ENCODE results near the gene TMTC1.

TMTC1 gene

DNA sequence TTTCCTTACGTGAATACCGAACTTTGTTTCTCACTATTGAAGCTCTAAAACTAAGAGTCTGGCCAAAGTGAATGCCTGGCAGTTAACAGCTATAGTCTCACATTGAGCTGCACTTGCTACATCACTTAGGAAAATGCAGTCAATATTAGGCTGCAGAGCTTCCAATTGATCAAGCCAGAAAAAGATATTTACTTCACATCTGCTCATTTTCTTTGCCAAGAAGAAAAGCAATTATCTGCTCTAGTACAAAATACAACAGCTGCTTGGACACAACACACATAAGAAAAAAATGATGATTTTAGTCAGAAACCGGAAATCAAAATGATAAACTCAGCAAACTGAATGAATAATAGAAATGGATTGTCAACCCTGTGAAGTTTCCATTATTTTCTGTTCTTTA, 45.4 kb downstream of the TMTC1 start:
- no peak for DNase-seq

GRCh38 chr12:29737644-29738043, 46.1 kb downstream of the TMTC1 start:
- DNase-seq: no peak

DNA sequence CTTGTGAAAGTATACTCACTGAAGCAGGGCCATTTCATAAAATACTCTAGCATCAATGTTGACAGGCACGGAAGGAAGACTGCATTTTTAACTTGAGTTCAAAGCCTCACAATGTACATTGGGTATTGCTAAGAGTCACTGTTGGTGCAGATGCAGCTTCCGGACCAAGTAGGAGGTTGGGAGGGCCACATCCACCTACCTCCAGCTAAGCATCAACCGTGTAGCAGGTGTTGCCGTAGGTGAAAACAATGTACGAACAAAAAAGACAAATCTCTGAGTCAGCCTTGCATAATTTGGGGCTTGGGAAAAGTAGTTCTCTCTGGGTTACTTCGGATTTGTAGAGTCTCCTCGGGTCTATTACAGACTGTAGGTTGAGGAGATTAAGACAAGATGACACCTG, 48.1 kb downstream of the TMTC1 start:
- DNase-seq: no peak

DNA sequence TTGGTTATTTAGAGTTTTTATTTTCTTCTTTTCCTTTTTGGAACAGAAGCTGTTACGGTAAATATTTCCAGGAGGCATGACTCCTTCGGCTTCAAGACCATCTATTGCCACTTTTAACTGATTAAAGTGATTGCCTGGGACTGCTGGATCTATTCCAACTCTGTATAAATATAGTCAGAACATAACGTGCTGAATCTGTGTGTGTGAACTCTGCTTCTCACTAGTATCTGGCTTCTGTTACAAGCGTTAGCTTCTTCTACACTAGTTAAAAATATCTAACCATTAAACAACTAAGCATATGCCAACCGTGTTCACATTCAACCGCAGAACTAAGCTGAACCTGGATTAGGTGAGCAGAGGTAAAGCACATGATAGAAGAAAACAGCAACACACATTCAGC, 49.0 kb downstream of the TMTC1 start:
- DNase-seq: no peak

DNA sequence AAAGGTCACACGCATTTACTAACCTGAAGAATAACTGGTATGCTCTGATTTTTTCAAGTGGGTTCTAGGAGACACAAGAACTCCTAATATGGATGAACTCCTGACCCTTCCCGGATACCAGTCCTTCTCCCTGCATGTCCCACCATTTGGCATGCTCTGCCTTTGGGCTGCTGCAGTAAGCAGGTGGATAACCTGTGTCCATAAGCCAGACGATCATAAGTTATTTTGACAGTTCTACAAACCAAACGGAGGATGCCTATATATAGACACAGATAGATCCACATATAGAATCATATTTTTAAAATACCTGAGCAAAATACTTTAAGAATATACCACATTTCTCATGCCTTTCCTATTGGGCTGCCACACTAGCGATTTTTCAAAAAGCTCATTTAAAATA, 49.4 kb downstream of the TMTC1 start:
- DNase-seq: no peak

GRCh38 chr12:29733501-29733900, 50.2 kb downstream of the TMTC1 start:
- no peak for DNase-seq

GRCh38 chr12:29733060-29733459, 50.7 kb downstream of the TMTC1 start:
- DNase-seq: no peak

DNA sequence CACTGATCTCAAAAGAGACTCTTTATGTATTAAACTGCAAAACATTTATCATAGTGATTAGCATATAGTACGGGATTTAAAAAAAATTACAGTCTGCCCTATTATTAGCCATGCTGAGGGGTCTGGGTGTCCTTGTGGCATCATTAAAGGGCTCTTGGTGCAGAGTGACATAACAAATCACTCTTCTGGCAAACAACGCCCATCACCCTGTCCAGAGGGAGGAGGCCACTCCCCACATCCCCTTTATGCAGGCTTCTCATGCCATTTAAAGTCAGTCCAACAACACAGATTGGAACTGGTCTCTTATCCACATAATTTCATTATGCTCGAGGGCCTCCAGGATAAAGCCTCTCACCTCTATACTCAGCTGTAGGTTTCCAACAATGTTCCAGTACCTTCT, 51.1 kb downstream of the TMTC1 start:
- no peak for DNase-seq

- no peak for DNase-seq
Observed at GRCh38 chr12:29732191-29732590, 51.6 kb downstream of the TMTC1 start.

- no peak for DNase-seq
Observed at GRCh38 chr12:29731591-29731990, 52.2 kb downstream of the TMTC1 start.

GRCh38 chr12:29730481-29730880, 53.3 kb downstream of the TMTC1 start:
- no peak for DNase-seq

DNA sequence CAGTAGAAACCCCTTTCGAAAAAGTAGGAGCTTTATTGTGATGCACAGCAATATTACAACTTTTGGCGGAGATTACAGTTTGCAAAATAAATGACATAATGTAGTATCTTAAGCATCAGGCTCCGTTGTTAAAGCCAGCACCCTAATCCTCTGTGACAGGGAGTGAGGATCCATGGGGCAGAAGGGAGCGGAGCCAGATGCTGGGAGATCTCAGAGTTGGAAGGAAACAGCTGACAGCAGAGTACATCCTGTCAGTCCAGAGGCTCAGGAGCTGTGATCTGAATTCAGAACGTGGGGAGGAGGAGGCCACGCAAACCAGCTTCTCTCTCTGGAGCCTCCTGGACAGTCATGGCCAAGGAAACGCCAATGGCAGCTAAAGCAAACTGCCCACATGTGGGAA, 55.7 kb downstream of the TMTC1 start:
- no peak for DNase-seq

DNA sequence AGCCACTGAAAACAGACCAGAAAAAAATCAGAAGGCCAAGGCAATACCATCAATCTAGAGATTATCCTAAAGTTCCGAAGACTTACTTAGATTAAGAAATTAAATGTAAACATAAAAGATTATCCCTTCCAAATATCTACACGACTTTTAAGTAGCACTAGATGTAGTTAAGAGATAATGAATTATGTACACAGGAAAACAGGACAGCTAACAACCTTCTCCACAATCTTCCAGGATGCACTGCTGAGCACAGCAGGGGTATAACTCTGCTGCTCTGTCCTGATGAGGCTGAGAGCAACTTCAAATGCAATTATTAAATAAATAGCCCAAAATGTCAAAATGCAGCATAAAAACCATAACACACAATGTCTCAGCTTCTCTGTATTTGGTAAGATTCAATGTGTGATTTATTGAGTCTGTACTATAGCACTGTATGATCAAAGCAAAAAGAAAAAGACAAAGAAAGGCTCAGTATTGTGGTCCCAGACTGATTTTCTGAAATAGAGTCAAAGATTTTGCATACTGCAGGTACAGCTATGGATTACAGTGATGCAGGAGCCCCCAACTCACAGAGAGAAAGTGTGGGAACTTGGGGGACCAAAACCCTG, 56.9 kb downstream of the TMTC1 start:
- DNase-seq: no peak

GRCh38 chr12:29726321-29726692, 57.4 kb downstream of the TMTC1 start:
- no peak for DNase-seq

DNA sequence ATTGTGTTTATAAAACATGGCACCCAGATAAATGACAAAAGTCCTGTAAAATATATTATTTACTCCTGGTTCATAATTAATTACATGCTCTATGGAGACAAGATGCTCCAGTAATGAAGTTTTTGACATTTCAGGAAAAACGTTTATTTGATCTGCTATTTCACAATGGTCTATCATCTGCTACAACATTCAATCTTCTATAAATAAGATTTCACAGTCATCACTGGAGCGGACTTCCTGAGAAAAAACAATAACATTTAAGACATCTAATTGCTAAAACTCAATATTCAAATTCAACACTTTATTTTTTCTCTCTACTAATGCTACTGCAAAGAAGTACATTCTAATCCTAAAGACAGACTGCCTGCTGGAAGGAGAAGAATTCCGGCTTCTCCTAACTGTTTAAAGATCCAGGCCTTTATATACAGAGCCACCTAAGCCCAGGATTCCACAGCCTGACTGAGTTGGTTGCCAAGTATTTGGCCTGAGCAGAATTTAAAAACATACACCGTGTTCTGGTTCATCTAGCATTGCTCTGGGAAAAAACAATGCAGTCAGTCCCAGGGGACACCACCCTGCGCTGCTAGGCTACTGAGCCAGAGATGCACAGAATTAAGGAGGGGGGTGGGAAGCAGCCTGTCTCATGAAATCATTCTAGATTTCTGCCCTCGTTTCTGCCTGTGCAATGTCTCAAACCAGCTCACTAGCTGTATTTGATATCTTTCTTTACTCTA, 58.0 kb downstream of the TMTC1 start:
- DNase-seq: no peak

- DNase-seq: no peak
Observed at GRCh38 chr12:29722164-29722563, 61.6 kb downstream of the TMTC1 start.

DNA sequence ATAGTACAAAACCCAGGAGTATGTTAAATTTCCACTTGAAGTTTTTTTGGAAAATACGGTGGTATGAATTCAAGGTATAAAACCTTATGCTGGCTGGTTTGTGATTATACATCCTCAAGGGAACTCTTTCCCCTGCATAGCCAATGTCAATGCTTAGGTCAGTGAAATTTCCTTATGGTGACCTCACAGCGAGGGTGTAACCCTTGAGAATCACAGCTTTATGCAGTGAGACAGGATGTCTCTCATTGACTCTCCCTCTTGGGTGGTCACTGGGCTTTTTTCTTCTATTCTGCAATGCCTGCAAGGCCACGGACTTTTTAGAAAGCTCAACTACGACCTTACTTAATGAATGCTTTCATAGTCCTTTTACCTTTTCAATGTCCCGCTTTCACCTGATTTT, 64.4 kb downstream of the TMTC1 start:
- no peak for DNase-seq

DNA sequence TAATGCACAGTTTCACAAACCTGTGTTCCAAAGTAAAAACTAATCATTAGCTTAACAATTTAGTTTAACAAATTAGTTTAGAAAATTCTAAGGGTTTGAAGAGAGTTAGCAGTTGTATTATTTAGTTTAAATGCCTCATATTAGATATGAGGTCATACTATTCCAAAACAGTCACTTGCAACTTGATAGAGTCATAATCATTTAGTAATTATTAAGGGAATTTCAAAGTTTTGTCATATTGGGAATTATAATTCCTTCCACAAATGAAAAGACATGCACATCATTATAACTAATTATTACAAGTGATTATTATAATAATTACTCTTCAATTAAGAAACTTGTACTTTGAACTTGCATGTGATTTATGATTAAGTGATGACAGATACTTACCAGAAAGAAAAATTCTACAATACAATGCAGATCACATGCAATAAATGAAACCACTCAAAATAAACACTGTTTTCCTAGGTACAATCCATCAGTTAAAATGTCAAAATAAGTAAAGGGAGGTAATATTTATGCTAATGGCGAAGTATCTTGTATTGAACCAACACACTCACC, 66.1 kb downstream of the TMTC1 start:
- no peak for DNase-seq

- DNase-seq: no peak
Observed at GRCh38 chr12:29714966-29715365, 68.8 kb downstream of the TMTC1 start.

GRCh38 chr12:29713729-29714128, 70.0 kb downstream of the TMTC1 start:
- no peak for DNase-seq

- DNase-seq: no peak
Observed at GRCh38 chr12:29711381-29711780, 72.4 kb downstream of the TMTC1 start.

GRCh38 chr12:29710104-29710503, 73.6 kb downstream of the TMTC1 start:
- peak; percentile 74 for DNase-seq

DNA sequence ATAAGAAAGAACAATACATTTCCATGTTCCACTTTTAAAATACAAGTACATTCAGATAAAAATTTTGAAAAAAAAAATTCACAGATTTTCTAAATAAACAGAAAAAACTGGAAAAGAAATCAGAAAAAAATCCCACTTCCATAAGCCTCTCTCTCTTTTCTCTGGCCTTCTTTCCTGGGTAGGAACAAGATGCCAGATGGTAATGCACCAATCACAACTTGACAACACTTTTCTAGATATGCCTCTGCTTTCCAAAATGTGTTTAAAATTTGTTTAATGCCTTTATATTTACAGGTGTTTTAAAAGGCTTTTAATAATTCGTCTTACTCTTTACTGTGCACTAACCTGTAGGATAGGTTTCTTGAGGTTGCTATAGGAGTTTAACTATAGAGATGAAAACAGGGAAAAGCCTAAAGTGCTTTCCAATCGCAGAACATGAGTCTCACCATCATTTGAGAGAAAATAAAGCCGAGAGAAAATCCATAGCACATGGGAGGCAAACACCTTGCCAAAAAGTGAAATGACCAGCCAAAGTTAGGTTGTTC, 74.2 kb downstream of the TMTC1 start:
- DNase-seq: no peak

DNA sequence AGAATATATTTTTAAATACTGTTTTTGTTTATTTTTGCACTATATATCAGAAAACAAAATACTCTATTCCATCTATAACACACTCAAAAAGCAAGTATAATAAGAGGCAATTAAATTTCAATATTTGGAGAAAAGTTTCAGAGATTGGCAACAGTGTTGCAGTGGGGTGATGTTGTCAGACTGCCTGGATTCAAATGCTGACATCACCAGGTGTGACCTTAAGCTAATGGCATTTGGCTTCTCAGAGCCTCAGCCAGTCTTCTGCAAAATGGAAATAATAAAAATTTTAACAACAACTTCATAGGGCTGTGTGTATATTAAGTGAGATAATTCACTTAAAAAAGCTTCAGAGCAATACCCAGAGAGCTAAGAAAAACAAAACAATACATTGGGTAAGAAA, 74.7 kb downstream of the TMTC1 start:
- DNase-seq: no peak
